ENCODE results near the gene HTATIP2. TPM values are rescaled to one million over a fixed set of nuclear protein-coding genes. Genes with fewer than 3 reads are reported as not detected.

HTATIP2 gene
- total RNA-seq, 1 donor from 2014 or later, result 25.4 TPM

- H3K27ac Mint-ChIP-seq (ENCODE audit: unreplicated experiment), result no peak overlapping the region
- Histone ChIP-seq H3K27ac (ENCODE audit: low read depth, low read length) (no peak overlapping the region), H3K4me3 (ENCODE audit: insufficient read depth, low read depth, low read length) (no peak overlapping the region), H3K4me2 (ENCODE audit: low read length) (no peak overlapping the region), H2AFZ (ENCODE audit: low read depth, low read length) (no peak overlapping the region), H3K36me3 (ENCODE audit: insufficient read depth, low read length) (no peaks in the 10 kb centered on the region), H3K79me2 (ENCODE audit: insufficient read depth, low read length) (no peaks in the 10 kb centered on the region), H3K9me3 (ENCODE audit: insufficient read depth, low read depth, low read length) (no peaks in the 10 kb centered on the region), H3K9ac (ENCODE audit: low read length) (no peak overlapping the region), H3K4me1 (ENCODE audit: insufficient read depth, low read length) (no peaks in the 10 kb centered on the region), H4K20me1 (ENCODE audit: insufficient read depth, low read length) (no peaks in the 10 kb centered on the region), H3K27me3 (ENCODE audit: insufficient read depth, low read length) (peaks cover 2% of the 10 kb centered on the region)
- TF ChIP-seq EZH2 (IDR thresholded peaks at IDR 0.05; ENCODE audit: insufficient read depth, low read length) (no peak), CTCF (IDR thresholded peaks at IDR 0.05; ENCODE audit: insufficient read depth, low read depth, low read length) (no peak)
- no peak overlapping the region for H3K4me3 Mint-ChIP-seq (ENCODE audit: unreplicated experiment)
- peaks cover 2% of the 10 kb centered on the region for H3K27me3 Mint-ChIP-seq (ENCODE audit: low read depth, unreplicated experiment)
- no peaks in the 10 kb centered on the region for H3K4me1 Mint-ChIP-seq (ENCODE audit: low read depth, unreplicated experiment)
- FAIRE-seq (no peak), DNase-seq (ENCODE audit: low read depth) (no peak)
- H3K36me3 Mint-ChIP-seq (ENCODE audit: low read depth, unreplicated experiment), result no peaks in the 10 kb centered on the region
- peaks cover 4% of the 10 kb centered on the region for H3K9me3 Mint-ChIP-seq (ENCODE audit: unreplicated experiment)
Observed at GRCh38 chr11:20321177-20321576, 42.3 kb upstream of the HTATIP2 start.

- Histone ChIP-seq H3K9me3 (ENCODE audit: insufficient read depth, low read depth, low read length) (no peaks in the 10 kb centered on the region), H3K9ac (ENCODE audit: low read length) (no peak overlapping the region), H2AFZ (ENCODE audit: low read depth, low read length) (no peak overlapping the region), H3K27me3 (ENCODE audit: insufficient read depth, low read length) (peaks cover under 1% of the 10 kb centered on the region), H3K79me2 (ENCODE audit: insufficient read depth, low read length) (no peaks in the 10 kb centered on the region), H3K4me1 (ENCODE audit: insufficient read depth, low read length) (no peaks in the 10 kb centered on the region), H3K27ac (ENCODE audit: low read depth, low read length) (no peak overlapping the region), H4K20me1 (ENCODE audit: insufficient read depth, low read length) (no peaks in the 10 kb centered on the region), H3K4me3 (ENCODE audit: insufficient read depth, low read depth, low read length) (no peak overlapping the region), H3K4me2 (ENCODE audit: low read length) (no peak overlapping the region), H3K36me3 (ENCODE audit: insufficient read depth, low read length) (no peaks in the 10 kb centered on the region)
- TF ChIP-seq EZH2 (IDR thresholded peaks at IDR 0.05; ENCODE audit: insufficient read depth, low read length), result no peak
- Mint-ChIP-seq H3K4me3 (ENCODE audit: unreplicated experiment) (no peak overlapping the region), H3K4me1 (ENCODE audit: low read depth, unreplicated experiment) (no peaks in the 10 kb centered on the region), H3K36me3 (ENCODE audit: low read depth, unreplicated experiment) (no peaks in the 10 kb centered on the region), H3K9me3 (ENCODE audit: unreplicated experiment) (peaks cover 4% of the 10 kb centered on the region), H3K27ac (ENCODE audit: unreplicated experiment) (no peak overlapping the region), H3K27me3 (ENCODE audit: low read depth, unreplicated experiment) (peaks cover 14% of the 10 kb centered on the region)
- DNase-seq (ENCODE audit: low read depth) (no peak), FAIRE-seq (no peak)
Observed at GRCh38 chr11:20327377-20327935, 36.1 kb upstream of the HTATIP2 start.

DNA sequence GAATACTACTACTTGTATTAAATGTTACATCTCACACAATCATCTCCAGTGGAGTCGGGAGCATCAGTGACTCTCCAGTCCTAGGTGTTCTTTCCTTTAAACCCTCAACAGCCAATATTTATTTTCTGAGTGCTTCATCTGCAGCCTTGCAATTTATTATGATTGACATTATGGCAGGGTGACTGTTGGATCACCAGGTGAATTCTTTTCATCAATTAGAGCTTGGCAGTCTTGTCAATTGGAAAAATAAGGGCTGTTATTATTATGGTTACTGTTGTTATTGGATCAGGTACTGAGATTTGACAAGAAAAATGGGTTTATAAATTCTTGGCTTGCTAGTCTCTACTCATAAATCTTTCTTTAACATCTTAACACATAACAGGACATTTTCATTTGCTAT lies 27.5 kb upstream of the HTATIP2 start:
- Mint-ChIP-seq H3K27ac (ENCODE audit: unreplicated experiment) (no peak overlapping the region), H3K27me3 (ENCODE audit: low read depth, unreplicated experiment) (peaks cover 15% of the 10 kb centered on the region), H3K4me1 (ENCODE audit: low read depth, unreplicated experiment) (no peaks in the 10 kb centered on the region), H3K9me3 (ENCODE audit: unreplicated experiment) (no peaks in the 10 kb centered on the region), H3K36me3 (ENCODE audit: low read depth, unreplicated experiment) (no peaks in the 10 kb centered on the region), H3K4me3 (ENCODE audit: unreplicated experiment) (no peak overlapping the region)
- Histone ChIP-seq H3K79me2 (ENCODE audit: insufficient read depth, low read length) (no peaks in the 10 kb centered on the region), H3K36me3 (ENCODE audit: insufficient read depth, low read length) (no peaks in the 10 kb centered on the region), H3K27ac (ENCODE audit: low read depth, low read length) (no peak overlapping the region), H4K20me1 (ENCODE audit: insufficient read depth, low read length) (no peaks in the 10 kb centered on the region), H3K4me3 (ENCODE audit: insufficient read depth, low read depth, low read length) (no peak overlapping the region), H3K4me1 (ENCODE audit: insufficient read depth, low read length) (no peaks in the 10 kb centered on the region), H3K27me3 (ENCODE audit: insufficient read depth, low read length) (peaks cover 32% of the 10 kb centered on the region), H3K9me3 (ENCODE audit: insufficient read depth, low read depth, low read length) (no peaks in the 10 kb centered on the region), H3K9ac (ENCODE audit: low read length) (no peak overlapping the region), H2AFZ (ENCODE audit: low read depth, low read length) (no peak overlapping the region), H3K4me2 (ENCODE audit: low read length) (no peak overlapping the region)
- FAIRE-seq (no peak), DNase-seq (ENCODE audit: low read depth) (no peak)
- TF ChIP-seq CTCF (IDR thresholded peaks at IDR 0.05; ENCODE audit: insufficient read depth, low read depth, low read length), result no peak
- TF ChIP-seq EZH2 (IDR thresholded peaks at IDR 0.05; ENCODE audit: insufficient read depth, low read length), result no peak

All from astrocyte (in vitro differentiated cells and primary cell).